H9 (cell line): ENCODE results near the gene POLD1. TPM values are rescaled to one million over a fixed set of nuclear protein-coding genes. Genes with fewer than 3 reads are reported as not detected.

ENCODE experiments used
- DNase-seq: peaks from one replicate; pipeline ENCODE4 v3.0.0-alpha.2; 2017
- H2AFZ ChIP-seq: one replicate; pipeline ENCODE4 v1.6.1; 2013; ENCODE audit warnings: mild to moderate bottlenecking, low read length, control low read depth, moderate library complexity
- H2AK5ac ChIP-seq: 2 replicates; pipeline ENCODE4 v1.6.1; 2013; ENCODE audit warnings: low read length, control low read depth, mixed read lengths; ENCODE audit not compliant: insufficient read length
- H2BK120ac ChIP-seq: one replicate; pipeline ENCODE4 v1.6.1; 2013; ENCODE audit warnings: low read depth, mild to moderate bottlenecking, low read length, control low read depth, inconsistent platforms; ENCODE audit not compliant: poor library complexity, severe bottlenecking
- H2BK12ac ChIP-seq: 2 replicates; pipeline ENCODE4 v1.6.1; 2013; ENCODE audit warnings: low read length, control low read depth, mixed read lengths, low read depth; ENCODE audit not compliant: insufficient read length
- H2BK15ac ChIP-seq: 2 replicates; pipeline ENCODE4 v1.6.1; 2013; ENCODE audit warnings: low read depth, low read length, control low read depth
- H2BK20ac ChIP-seq: one replicate; pipeline ENCODE4 v1.6.1; 2013; ENCODE audit warnings: low read depth, mild to moderate bottlenecking, low read length, control low read depth, inconsistent platforms; ENCODE audit not compliant: poor library complexity, severe bottlenecking
- H2BK5ac ChIP-seq: 2 replicates; pipeline ENCODE4 v1.6.1; 2013; ENCODE audit warnings: low read length, control low read depth, mixed read lengths; ENCODE audit not compliant: insufficient read length
- H3K14ac ChIP-seq: 2 replicates; pipeline ENCODE4 v1.6.1; 2013; ENCODE audit warnings: low read length, control low read depth; ENCODE audit not compliant: insufficient read depth
- H3K18ac ChIP-seq: 2 replicates; pipeline ENCODE4 v1.6.1; 2013; ENCODE audit warnings: low read depth, mild to moderate bottlenecking, mixed read lengths, low read length, control low read depth; ENCODE audit not compliant: insufficient read length
- H3K23ac ChIP-seq: 2 replicates; pipeline ENCODE4 v1.6.1; 2013; ENCODE audit warnings: low read length, control low read depth, mixed read lengths, low read depth; ENCODE audit not compliant: insufficient read length
- H3K23me2 ChIP-seq: 2 replicates; pipeline ENCODE4 v1.6.1; 2013; ENCODE audit warnings: low read depth, mild to moderate bottlenecking, mixed read lengths, low read length, control low read depth; ENCODE audit not compliant: insufficient read length, poor library complexity, severe bottlenecking
- H3K27ac ChIP-seq: 2 replicates; pipeline ENCODE4 v1.5.1; 2013; ENCODE audit warnings: low read length, control low read depth, mixed read lengths, low read depth; ENCODE audit not compliant: insufficient read length
- H3K27me3 ChIP-seq: 2 replicates; pipeline ENCODE4 v1.6.1; 2013; ENCODE audit warnings: low read length, control low read depth, inconsistent platforms; ENCODE audit not compliant: insufficient read depth
- H3K4ac ChIP-seq: 2 replicates; pipeline ENCODE4 v1.6.1; 2013; ENCODE audit warnings: low read depth, mild to moderate bottlenecking, control low read depth, inconsistent platforms, low read length, moderate library complexity
- H3K4me1 ChIP-seq: 2 replicates; pipeline ENCODE4 v1.6.1; 2013; ENCODE audit warnings: low read length, control low read depth, inconsistent platforms; ENCODE audit not compliant: insufficient read depth
- H3K4me2 ChIP-seq: 2 replicates; pipeline ENCODE4 v1.6.1; 2013; ENCODE audit warnings: low read length, control low read depth, mixed read lengths; ENCODE audit not compliant: insufficient read length, insufficient read depth
- H3K56ac ChIP-seq: 2 replicates; pipeline ENCODE4 v1.6.1; 2013; ENCODE audit warnings: low read depth, mild to moderate bottlenecking, mixed read lengths, low read length, control low read depth; ENCODE audit not compliant: insufficient read length
- H3K79me1 ChIP-seq: 2 replicates; pipeline ENCODE4 v1.6.1; 2013; ENCODE audit warnings: low read depth, mild to moderate bottlenecking, moderate library complexity, low read length, control low read depth, inconsistent platforms; ENCODE audit not compliant: insufficient read depth, poor library complexity, severe bottlenecking
- H3K79me2 ChIP-seq: 2 replicates; pipeline ENCODE4 v1.6.1; 2013; ENCODE audit warnings: low read length, control low read depth, inconsistent platforms; ENCODE audit not compliant: insufficient read depth
- H3K9ac ChIP-seq: 2 replicates; pipeline ENCODE4 v1.6.1; 2013; ENCODE audit warnings: low read length, control low read depth, mixed read lengths; ENCODE audit not compliant: insufficient read length; ENCODE audit errors: extremely low read depth
- H3K9me3 ChIP-seq: one replicate; pipeline ENCODE4 v1.6.1; 2013; ENCODE audit warnings: low read depth, low read length, inconsistent platforms; ENCODE audit not compliant: control insufficient read depth
- H3T11ph ChIP-seq: one replicate; pipeline ENCODE4 v1.6.1; 2013; ENCODE audit warnings: mild to moderate bottlenecking, low read length, control low read depth, inconsistent platforms
- H4K20me1 ChIP-seq: one replicate; pipeline ENCODE4 v1.6.1; 2013; ENCODE audit not compliant: control insufficient read depth, insufficient read length, insufficient read depth
- H4K5ac ChIP-seq: 2 replicates; pipeline ENCODE4 v1.6.1; 2013; ENCODE audit warnings: low read depth, mild to moderate bottlenecking, mixed read lengths, low read length, control low read depth; ENCODE audit not compliant: insufficient read length
- H4K8ac ChIP-seq: replicated peaks from 2 replicates; pipeline ENCODE4 v1.6.1; 2013; ENCODE audit warnings: low read length, control low read depth, mixed read lengths, low read depth; ENCODE audit not compliant: insufficient read length
- H4K91ac ChIP-seq: 2 replicates; pipeline ENCODE4 v1.6.1; 2013; ENCODE audit warnings: low read depth, mild to moderate bottlenecking, moderate library complexity, mixed read lengths, low read length, control low read depth; ENCODE audit not compliant: insufficient read length
- H3K27ac Mint-ChIP-seq, 3 experiments: 2 replicates in 2 of 3; 3 replicates in 1 of 3; pipeline ENCODE4 v1.8.0; 2020 to 2021; ENCODE audit warnings: mixed read lengths in 3 of 3, mild to moderate bottlenecking in 1 of 3, moderate library complexity in 1 of 3
- H3K27me3 Mint-ChIP-seq: 2 replicates; pipeline ENCODE4 v1.8.0; 2021; ENCODE audit warnings: low read depth, mild to moderate bottlenecking, moderate library complexity, mixed read lengths
- H3K36me3 Mint-ChIP-seq, 3 experiments: 2 replicates in 2 of 3; 3 replicates in 1 of 3; pipeline ENCODE4 v1.8.0; 2020 to 2021; ENCODE audit warnings: low read depth in 3 of 3, mixed read lengths in 3 of 3; ENCODE audit not compliant: insufficient read depth in 1 of 3
- H3K4me1 Mint-ChIP-seq, 2 experiments: 2 replicates each; pipeline ENCODE4 v1.8.0; 2020; ENCODE audit warnings: mixed read lengths in 2 of 2
- H3K4me3 Mint-ChIP-seq, 2 experiments: 2 replicates in 1 of 2; 3 replicates in 1 of 2; pipeline ENCODE4 v1.8.0; 2020 to 2021; ENCODE audit warnings: mild to moderate bottlenecking in 2 of 2, mixed read lengths in 2 of 2, moderate library complexity in 1 of 2
- H3K9me3 Mint-ChIP-seq, 2 experiments: 2 replicates in 1 of 2; 3 replicates in 1 of 2; pipeline ENCODE4 v1.8.0; 2020; ENCODE audit warnings: mild to moderate bottlenecking in 2 of 2, mixed read lengths in 2 of 2, moderate library complexity in 1 of 2
- WGBS: extraction: QIAGEN DNeasy Blood & Tissue Kit; methylation state at CpG from one replicate; pipeline ENCODE4 v1.1.7; 2013; ENCODE audit warnings: missing lambda C conversion rate, low lambda C conversion rate, mixed read lengths; ENCODE audit not compliant: insufficient read length; ENCODE audit errors: extremely low coverage; 5-methylcytosine and 5-hydroxymethylcytosine counted together
- total RNA-seq: library from RNA; stranded (reverse); gene quantifications from 2 replicates; pipeline ENCODE4 v1.2.1, GENCODE V29; 2021
- TF ChIP-seq, protein P1 (sequence below): fragments of 200-600 bp; sonication (generic); conservative IDR thresholded peaks from 3 replicates; pipeline ENCODE4 v1.8.0; 2021; ENCODE audit warnings: antibody characterized with exemption, mild to moderate bottlenecking

The POLD1 gene
- total RNA-seq, 1 experiment from 2014 or later: 165 TPM

DNA sequence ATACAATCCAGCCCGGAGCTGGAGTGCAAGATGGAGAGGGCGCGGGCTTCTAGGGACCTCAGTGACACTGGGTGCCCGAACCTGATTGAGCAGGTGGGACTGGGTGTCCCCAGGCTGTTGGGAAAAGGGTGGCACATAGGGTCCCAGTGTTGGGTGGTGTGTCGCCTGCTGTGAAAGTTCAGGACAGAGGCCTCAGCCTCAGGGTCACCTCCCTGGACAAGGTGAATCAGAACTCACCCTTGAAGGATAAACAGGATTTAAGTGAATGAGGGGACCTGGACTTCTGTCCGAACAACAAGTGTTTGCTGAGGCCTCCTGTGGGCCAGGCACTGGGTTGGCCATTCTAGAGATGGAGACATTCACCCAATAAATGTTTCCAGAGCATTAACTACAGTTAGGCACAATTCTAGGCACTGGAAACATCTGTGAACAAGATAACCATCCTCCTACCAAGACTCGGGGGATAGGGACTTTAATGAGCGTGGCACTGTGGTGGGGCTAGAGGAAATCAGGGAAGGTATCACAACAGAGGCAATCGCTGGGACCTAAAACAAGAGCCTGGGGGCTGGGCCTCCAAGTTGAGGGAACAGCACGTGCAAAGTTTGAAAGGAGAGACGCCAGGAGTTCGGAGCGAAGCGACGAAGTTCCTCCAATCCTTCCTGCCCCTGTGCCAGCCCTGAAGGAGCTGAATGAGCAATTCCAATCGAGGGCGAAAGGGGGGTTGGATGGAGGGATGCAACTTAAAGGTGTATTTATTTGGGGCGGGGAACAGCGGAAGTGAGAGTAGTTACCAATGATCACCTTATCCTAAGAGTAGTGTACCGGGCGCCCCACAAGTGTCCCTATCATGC is 921 bp upstream of the POLD1 start:
- Histone ChIP-seq H2BK120ac (no peak overlapping the region), H3K79me1 (peaks cover 8% of the 10 kb centered on the region), H3K9me3 (no peaks in the 10 kb centered on the region), H3K4me1 (no peaks in the 10 kb centered on the region), H3K4me2 (peak overlapping the region; percentile 99), H3K9ac (peak overlapping the region; percentile 46), H3K14ac (no peak overlapping the region), H2AK5ac (no peak overlapping the region), H4K20me1 (no peaks in the 10 kb centered on the region), H3K27me3 (no peaks in the 10 kb centered on the region), H3K56ac (no peak overlapping the region), H2BK15ac (no peak overlapping the region), H4K91ac (no peak overlapping the region), H2BK12ac (no peak overlapping the region), H4K8ac (no peak overlapping the region), H3K27ac (no peak overlapping the region), H3K23me2 (peaks cover 14% of the 10 kb centered on the region), H3T11ph (no peak overlapping the region), H4K5ac (no peak overlapping the region), H2BK5ac (no peak overlapping the region), H3K18ac (no peak overlapping the region), H3K23ac (no peak overlapping the region), H2BK20ac (no peak overlapping the region), H2AFZ (no peak overlapping the region), H3K4ac (no peak overlapping the region), H3K79me2 (peaks cover 12% of the 10 kb centered on the region; the same call in 1 of the 2 replicates)
- Mint-ChIP-seq H3K4me3 (peak overlapping the region; percentile 94), H3K36me3 (peaks cover 42 to 62% (median 57%) of the 10 kb centered on the region in 3 experiments), H3K9me3 (no peaks in the 10 kb centered on the region; a peak in 2 of 5 replicates), H3K4me1 (peaks cover 15 to 17% of the 10 kb centered on the region in 2 experiments), H3K27me3 (no peaks in the 10 kb centered on the region; the same call in 1 of the 2 replicates), H3K27ac (peak overlapping the region; percentile 90 to 99 (median 91))
- WGBS: no CpG with 5 or more reads among the region's 21 CpGs
- TF ChIP-seq, protein P1, sequence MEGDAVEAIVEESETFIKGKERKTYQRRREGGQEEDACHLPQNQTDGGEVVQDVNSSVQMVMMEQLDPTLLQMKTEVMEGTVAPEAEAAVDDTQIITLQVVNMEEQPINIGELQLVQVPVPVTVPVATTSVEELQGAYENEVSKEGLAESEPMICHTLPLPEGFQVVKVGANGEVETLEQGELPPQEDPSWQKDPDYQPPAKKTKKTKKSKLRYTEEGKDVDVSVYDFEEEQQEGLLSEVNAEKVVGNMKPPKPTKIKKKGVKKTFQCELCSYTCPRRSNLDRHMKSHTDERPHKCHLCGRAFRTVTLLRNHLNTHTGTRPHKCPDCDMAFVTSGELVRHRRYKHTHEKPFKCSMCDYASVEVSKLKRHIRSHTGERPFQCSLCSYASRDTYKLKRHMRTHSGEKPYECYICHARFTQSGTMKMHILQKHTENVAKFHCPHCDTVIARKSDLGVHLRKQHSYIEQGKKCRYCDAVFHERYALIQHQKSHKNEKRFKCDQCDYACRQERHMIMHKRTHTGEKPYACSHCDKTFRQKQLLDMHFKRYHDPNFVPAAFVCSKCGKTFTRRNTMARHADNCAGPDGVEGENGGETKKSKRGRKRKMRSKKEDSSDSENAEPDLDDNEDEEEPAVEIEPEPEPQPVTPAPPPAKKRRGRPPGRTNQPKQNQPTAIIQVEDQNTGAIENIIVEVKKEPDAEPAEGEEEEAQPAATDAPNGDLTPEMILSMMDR: no peak
- DNase-seq: peak; percentile 49
